Bronchial epithelial cell (primary cell): Measurements from ENCODE around the gene PWWP2B. TPM values are rescaled to one million over a fixed set of nuclear protein-coding genes. Genes with fewer than 3 reads are reported as not detected.
"Not testable (repeated sequence)": the region's sequence is repeated elsewhere in the genome, so short reads cannot be mapped to it uniquely, and the experiment has no call there.

Source experiments
- DNase-seq: peaks from one replicate; pipeline ENCODE4 v3.0.0-alpha.2; 2010; ENCODE audit warnings: low read depth
- FAIRE-seq: peaks from 2 replicates; lab custom pipeline; 2011; peaks lifted over from hg19 to GRCh38; lab: Jason Lieb, UNC
- H3K27me3 ChIP-seq: 2 replicates; pipeline ENCODE4 v1.5.1; 2011; ENCODE audit warnings: low read length; ENCODE audit not compliant: control insufficient read depth, insufficient read depth
- H3K36me3 ChIP-seq: 2 replicates; pipeline ENCODE4 v1.5.1; 2011; ENCODE audit warnings: low read length; ENCODE audit not compliant: control insufficient read depth, insufficient read depth
- H3K4me3 ChIP-seq: 2 replicates; pipeline ENCODE4 v1.5.1; 2011; ENCODE audit warnings: mild to moderate bottlenecking, low read depth, low read length, control low read depth
- total RNA-seq: library from RNA; depleted of rRNA; stranded (reverse); fragments of >200 nt; gene quantifications from 2 replicates; pipeline ENCODE4 v1.2.1, GENCODE V29; 2014
- TF ChIP-seq, protein P1 (sequence below): IDR thresholded peaks from 2 replicates; pipeline ENCODE4 v1.5.1; 2011; ENCODE audit warnings: mild to moderate bottlenecking, moderate library complexity, low read length, control low read depth, inconsistent platforms; ENCODE audit not compliant: insufficient read depth, severe bottlenecking

Gene PWWP2B
- total RNA-seq, 1 donor from 2014 or later = 40.0 TPM

DNA sequence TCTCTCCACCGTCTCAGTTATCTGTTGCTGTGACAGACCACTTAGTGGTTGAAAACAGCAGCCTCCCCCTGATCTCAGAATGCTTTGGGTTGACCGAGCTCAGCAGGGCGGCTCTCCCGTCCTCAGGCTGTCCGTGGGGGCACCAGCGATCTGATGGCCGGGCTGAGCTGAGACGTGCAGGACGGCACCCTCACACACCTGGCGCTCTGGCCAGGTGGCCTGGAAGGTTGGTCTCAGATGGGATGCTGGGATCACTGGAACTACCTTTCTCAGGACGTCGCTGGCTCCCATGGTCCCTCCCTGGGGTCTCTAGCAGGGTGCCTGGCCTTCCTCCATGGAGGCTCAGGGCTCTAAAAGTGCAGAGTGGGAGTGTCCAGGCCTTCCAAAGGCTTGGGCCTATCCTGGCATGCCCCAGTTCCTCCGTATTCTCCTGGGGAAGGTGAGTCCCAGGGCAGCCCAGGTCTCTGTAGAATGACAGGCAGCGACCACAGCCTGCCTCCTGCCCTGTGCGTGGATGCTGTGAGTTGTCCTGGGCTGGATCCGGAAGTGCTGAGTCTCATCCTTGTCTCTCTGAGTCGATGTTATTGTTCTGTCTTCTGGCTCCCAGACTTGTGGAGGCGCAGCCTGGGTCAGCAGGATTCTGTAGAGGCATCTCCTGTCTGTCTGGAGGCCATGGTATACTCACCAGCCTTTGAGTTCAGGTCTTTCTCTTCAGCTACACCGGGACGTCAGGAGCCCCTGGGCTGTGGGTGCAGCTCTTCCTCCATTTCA, 12.2 kb upstream of the PWWP2B start:
- Histone ChIP-seq H3K4me3 (no peak overlapping the region), H3K27me3 (no peaks in the 10 kb centered on the region), H3K36me3 (no peaks in the 10 kb centered on the region)
- FAIRE-seq = peak; percentile 13
- peak; percentile 22 for DNase-seq
- TF ChIP-seq, protein P1, sequence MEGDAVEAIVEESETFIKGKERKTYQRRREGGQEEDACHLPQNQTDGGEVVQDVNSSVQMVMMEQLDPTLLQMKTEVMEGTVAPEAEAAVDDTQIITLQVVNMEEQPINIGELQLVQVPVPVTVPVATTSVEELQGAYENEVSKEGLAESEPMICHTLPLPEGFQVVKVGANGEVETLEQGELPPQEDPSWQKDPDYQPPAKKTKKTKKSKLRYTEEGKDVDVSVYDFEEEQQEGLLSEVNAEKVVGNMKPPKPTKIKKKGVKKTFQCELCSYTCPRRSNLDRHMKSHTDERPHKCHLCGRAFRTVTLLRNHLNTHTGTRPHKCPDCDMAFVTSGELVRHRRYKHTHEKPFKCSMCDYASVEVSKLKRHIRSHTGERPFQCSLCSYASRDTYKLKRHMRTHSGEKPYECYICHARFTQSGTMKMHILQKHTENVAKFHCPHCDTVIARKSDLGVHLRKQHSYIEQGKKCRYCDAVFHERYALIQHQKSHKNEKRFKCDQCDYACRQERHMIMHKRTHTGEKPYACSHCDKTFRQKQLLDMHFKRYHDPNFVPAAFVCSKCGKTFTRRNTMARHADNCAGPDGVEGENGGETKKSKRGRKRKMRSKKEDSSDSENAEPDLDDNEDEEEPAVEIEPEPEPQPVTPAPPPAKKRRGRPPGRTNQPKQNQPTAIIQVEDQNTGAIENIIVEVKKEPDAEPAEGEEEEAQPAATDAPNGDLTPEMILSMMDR = no peak

DNA sequence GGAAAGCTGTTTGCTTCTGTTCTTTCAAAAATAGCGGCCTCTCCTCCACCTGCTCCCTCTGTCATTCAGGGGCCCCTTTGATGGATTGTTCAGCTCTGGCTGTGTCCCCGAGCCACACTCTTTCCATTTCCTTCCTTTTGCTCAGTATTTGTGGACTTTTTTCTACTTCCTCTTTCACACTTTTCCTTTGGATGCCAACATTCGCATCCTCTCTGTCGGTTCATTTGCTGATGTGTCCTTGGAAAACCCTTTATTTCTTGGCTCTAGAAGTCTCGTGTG, 11.7 kb upstream of the PWWP2B start:
- FAIRE-seq (no peak), DNase-seq (no peak)
- TF ChIP-seq, protein P1 = no peak
- no peak overlapping the region for H3K4me3 ChIP-seq
- H3K36me3 ChIP-seq = no peaks in the 10 kb centered on the region
- H3K27me3 ChIP-seq = no peaks in the 10 kb centered on the region

DNA sequence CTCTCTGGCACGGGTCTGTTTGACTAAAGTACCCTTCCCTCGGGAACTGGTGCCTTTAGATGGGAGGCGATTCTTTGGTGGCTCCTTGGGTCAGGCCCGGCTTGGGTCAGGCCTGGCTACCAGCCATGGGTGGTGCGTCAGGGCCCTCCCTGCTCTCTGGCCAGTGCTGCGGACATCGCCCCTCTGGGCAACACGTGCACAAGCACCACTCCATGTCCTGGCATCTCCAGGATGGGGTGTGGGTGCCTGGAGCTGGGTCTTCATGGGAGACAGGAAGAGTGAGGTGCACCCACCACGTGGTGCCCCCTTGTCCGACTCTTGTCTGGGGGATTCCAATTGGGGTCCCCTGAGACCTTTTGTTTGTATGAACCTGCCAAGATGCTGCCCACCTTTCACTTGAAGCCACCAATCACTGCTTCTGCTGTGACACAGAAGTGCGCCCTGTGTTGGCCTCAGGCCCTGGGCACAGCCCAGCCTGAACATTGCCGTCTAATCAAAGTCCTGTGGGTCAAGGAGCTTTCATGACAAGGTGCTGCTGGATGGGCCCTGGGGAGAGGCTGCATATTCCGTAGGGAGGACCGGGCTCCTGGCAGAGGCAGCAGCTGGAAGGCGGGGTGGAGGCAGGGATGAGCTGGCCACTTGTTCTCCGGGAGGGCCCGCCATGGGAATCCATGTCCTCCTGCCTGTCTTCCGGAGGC, 11.1 kb upstream of the PWWP2B start:
- TF ChIP-seq, protein P1 = no peak
- no peaks in the 10 kb centered on the region for H3K36me3 ChIP-seq
- DNase-seq (no peak), FAIRE-seq (no peak)
- H3K27me3 ChIP-seq = no peaks in the 10 kb centered on the region
- H3K4me3 ChIP-seq = no peak overlapping the region

DNA sequence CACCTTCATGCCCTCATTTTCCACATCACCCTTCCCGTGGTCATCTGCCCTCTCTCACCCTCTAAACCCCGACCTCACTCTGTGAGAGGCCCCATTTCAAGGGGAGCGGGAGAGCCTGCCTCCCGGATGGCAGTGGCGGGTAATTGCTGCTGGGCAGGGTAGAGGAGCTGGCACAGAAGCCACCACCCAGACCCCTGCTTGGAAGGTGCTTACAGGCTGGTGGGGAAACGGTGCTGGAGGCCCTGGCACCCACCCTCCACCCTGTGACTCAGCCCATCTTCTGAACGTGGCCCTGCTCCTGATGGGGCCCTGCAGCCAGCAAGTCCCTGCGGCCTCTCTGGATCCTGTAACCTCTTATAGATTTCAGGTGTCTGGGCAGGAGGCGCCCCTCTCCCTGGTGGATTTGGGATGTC, 10.6 kb upstream of the PWWP2B start:
- no peaks in the 10 kb centered on the region for H3K27me3 ChIP-seq
- TF ChIP-seq, protein P1 = no peak
- H3K36me3 ChIP-seq = no peaks in the 10 kb centered on the region
- FAIRE-seq = no peak
- H3K4me3 ChIP-seq = no peak overlapping the region
- DNase-seq = no peak

DNA sequence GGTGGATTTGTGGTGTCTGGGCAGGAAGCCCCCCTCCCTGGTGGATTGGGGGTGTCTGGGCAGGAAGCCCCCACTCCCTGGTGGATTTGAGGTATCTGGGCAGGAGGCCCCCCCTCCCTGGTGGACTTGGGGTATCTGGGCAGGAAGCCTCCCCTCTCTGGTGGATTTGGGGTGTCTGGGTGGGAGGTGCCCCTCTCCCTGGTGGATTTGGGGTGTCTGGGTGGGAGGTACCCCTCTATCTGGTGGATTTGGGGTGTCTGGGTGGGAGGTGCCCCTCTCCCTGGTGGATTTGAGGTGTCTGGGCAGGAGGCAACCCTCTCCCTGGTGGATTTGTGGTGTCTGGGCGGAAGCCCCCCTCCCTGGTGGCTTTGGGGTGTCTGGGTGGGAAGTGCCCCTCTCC, 10.1 kb upstream of the PWWP2B start:
- H3K4me3 ChIP-seq, DNase-seq, H3K36me3 ChIP-seq, FAIRE-seq, H3K27me3 ChIP-seq: not testable (repeated sequence)

DNA sequence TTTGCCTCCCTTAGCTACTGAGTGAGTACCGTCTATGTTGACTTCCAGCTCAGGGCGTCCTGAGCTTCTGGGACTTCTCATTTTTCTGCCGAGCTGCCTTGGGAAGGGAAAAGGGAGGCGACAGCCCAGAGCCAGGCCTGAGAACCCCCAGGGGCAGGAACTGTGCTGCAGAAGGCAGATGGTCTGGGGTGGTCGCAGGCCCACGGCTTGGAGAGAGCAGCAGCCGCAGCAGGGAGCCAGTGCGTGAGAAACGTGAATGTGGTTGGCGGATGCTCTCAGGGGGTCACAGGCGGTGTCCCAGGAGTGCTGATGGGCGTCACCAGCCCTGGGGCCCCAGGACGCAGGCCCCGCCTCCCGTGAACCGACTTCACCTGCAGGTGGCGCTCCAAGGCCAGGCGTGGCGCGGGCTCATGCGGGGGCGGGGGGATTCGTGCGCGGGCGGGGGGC, 9.2 kb upstream of the PWWP2B start:
- Histone ChIP-seq H3K27me3 (no peaks in the 10 kb centered on the region), H3K36me3 (no peaks in the 10 kb centered on the region), H3K4me3 (no peak overlapping the region)
- DNase-seq (no peak), FAIRE-seq (no peak)
- TF ChIP-seq, protein P1 = peak; percentile 80
